ENCODE measurements around the gene OSR1. TPM values are rescaled to one million over a fixed set of nuclear protein-coding genes. Genes with fewer than 3 reads are reported as not detected.
"Not testable (repeated sequence)": the region's sequence is repeated elsewhere in the genome, so short reads cannot be mapped to it uniquely, and the experiment has no call there.

The OSR1 gene
- total RNA-seq, 1 experiment from 2014 or later = 2.6 TPM

- no peak overlapping the region for H3K4me2 ChIP-seq (ENCODE audit: low read length)
- no peak for ATAC-seq
- TF ChIP-seq SIN3A (IDR thresholded peaks at IDR 0.05; ENCODE audit: low read depth) (no peak), TCF7L2 (IDR thresholded peaks at IDR 0.05; ENCODE audit: borderline replicate concordance, extremely low read depth, insufficient read depth, insufficient read length) (no peak), ZNF274 (IDR thresholded peaks at IDR 0.05; ENCODE audit: low read depth, low read length) (no peak), EGR1 (IDR thresholded peaks at IDR 0.05; ENCODE audit: low read depth) (no peak), SRF (IDR thresholded peaks at IDR 0.05; ENCODE audit: low read depth) (no peak), ATF3 (IDR thresholded peaks at IDR 0.05) (no peak), YY1 (IDR thresholded peaks at IDR 0.05; ENCODE audit: extremely low read depth, insufficient replicate concordance, low read depth, low read length) (no peak), MAX (IDR thresholded peaks at IDR 0.05) (no peak), JUND (IDR thresholded peaks at IDR 0.05) (no peak), CBX3 (IDR thresholded peaks at IDR 0.05; ENCODE audit: low read depth) (no peak), FOSL1 (IDR thresholded peaks at IDR 0.05; ENCODE audit: low read depth) (no peak), CEBPB (IDR thresholded peaks at IDR 0.05; ENCODE audit: low read depth) (no peak)
- H3K27me3 ChIP-seq (ENCODE audit: insufficient read depth, low read length) = no peaks in the 10 kb centered on the region
- no peak overlapping the region for H3K9ac ChIP-seq (ENCODE audit: low read length)
- BruUV-seq (replicated peaks) = no TSS peak
- no peak overlapping the region for H2AFZ ChIP-seq (ENCODE audit: low read depth, low read length, poor library complexity, severe bottlenecking)
- no peaks in the 10 kb centered on the region for H3K9me2 ChIP-seq (ENCODE audit: insufficient read depth)
- ChIA-PET RAD21 (ENCODE audit: low non-redundant PET in 1 of 2, low total read pairs in 2 of 2, uncharacterized antibody in 2 of 2, unreplicated experiment in 2 of 2) (no interaction called here), POLR2A (no interaction called here), CTCF (no interaction called here)
- H4K20me1 ChIP-seq (ENCODE audit: insufficient read depth) = no peaks in the 10 kb centered on the region
- intact Hi-C loops (cut with micrococcal nuclease) = no loop called here
- H3K27ac ChIP-seq (ENCODE audit: low read depth, low read length) = no peak overlapping the region
- no peak for DNase-seq (ENCODE audit: low read depth, low spot score)
- H3K79me2 ChIP-seq (ENCODE audit: insufficient read depth, low read length) = no peaks in the 10 kb centered on the region
- H3K4me3 ChIP-seq (replicated peaks in 1 of 2; ENCODE audit: low read depth in 1 of 2, low read length in 2 of 2) = no peak overlapping the region
- H3K9me3 ChIP-seq (ENCODE audit: control insufficient read depth in 1 of 2, insufficient read depth in 1 of 2, low read depth in 1 of 2, low read length in 2 of 2) = no peaks in the 10 kb centered on the region
- H3K36me3 ChIP-seq (ENCODE audit: control insufficient read depth in 1 of 2, insufficient read depth in 2 of 2, low read length in 2 of 2) = no peaks in the 10 kb centered on the region
- no peaks in the 10 kb centered on the region for H3K4me1 ChIP-seq (ENCODE audit: control insufficient read depth in 1 of 2, insufficient read depth in 2 of 2, low read length in 2 of 2)
Measured at GRCh38 chr2:19392191-19392590, 33.8 kb upstream of the OSR1 start.

- H3K79me2 ChIP-seq (ENCODE audit: insufficient read depth, low read length); H3K4me3 ChIP-seq (replicated peaks in 1 of 2; ENCODE audit: low read depth in 1 of 2, low read length in 2 of 2); RAD21 ChIA-PET (ENCODE audit: low non-redundant PET in 1 of 2, low total read pairs in 2 of 2, uncharacterized antibody in 2 of 2, unreplicated experiment in 2 of 2); ATAC-seq; H3K36me3 ChIP-seq (ENCODE audit: control insufficient read depth in 1 of 2, insufficient read depth in 2 of 2, low read length in 2 of 2); BruUV-seq (replicated peaks); H3K4me2 ChIP-seq (ENCODE audit: low read length); H4K20me1 ChIP-seq (ENCODE audit: insufficient read depth); H2AFZ ChIP-seq (ENCODE audit: low read depth, low read length, poor library complexity, severe bottlenecking); intact Hi-C loops (cut with micrococcal nuclease); CTCF ChIA-PET; H3K9me3 ChIP-seq (ENCODE audit: control insufficient read depth in 1 of 2, insufficient read depth in 1 of 2, low read depth in 1 of 2, low read length in 2 of 2); POLR2A ChIA-PET; H3K4me1 ChIP-seq (ENCODE audit: control insufficient read depth in 1 of 2, insufficient read depth in 2 of 2, low read length in 2 of 2); H3K27ac ChIP-seq (ENCODE audit: low read depth, low read length); DNase-seq (ENCODE audit: low read depth, low spot score); H3K27me3 ChIP-seq (ENCODE audit: insufficient read depth, low read length); H3K9ac ChIP-seq (ENCODE audit: low read length); H3K9me2 ChIP-seq (ENCODE audit: insufficient read depth): not testable (repeated sequence)
Measured at GRCh38 chr2:19389469-19389868, 31.0 kb upstream of the OSR1 start.

Measured in HCT116 (cell line).